Left renal cortex interstitium (tissue), 4 donors: Measurements from ENCODE around the gene RHBDF1. TPM values are rescaled to one million over a fixed set of nuclear protein-coding genes. Genes with fewer than 3 reads are reported as not detected.
A peak's percentile ranks its signal among the peaks of the same experiment; 100 is the strongest.

Source experiments
- DNase-seq, 4 donors: peaks; one replicate each; pipeline ENCODE4 v3.0.0-alpha.2; 2013; ENCODE audit warnings: low read depth in 4 of 4, low spot score in 2 of 4, missing footprints in 1 of 4
- polyA plus RNA-seq, 4 donors: library from polyadenylated mRNA; unstranded; fragments of 120-200 nt; gene quantifications; one replicate each; pipeline ENCODE4 v1.2.1, GENCODE V29; 2013; ENCODE audit not compliant: insufficient read length in 4 of 4

RHBDF1 gene
- polyA plus RNA-seq, 4 donors = 20.0 to 34.4 (median 26.5) TPM

GRCh38 chr16:94918-95265, 22.5 kb upstream of the RHBDF1 start:
- no peak for DNase-seq

DNA sequence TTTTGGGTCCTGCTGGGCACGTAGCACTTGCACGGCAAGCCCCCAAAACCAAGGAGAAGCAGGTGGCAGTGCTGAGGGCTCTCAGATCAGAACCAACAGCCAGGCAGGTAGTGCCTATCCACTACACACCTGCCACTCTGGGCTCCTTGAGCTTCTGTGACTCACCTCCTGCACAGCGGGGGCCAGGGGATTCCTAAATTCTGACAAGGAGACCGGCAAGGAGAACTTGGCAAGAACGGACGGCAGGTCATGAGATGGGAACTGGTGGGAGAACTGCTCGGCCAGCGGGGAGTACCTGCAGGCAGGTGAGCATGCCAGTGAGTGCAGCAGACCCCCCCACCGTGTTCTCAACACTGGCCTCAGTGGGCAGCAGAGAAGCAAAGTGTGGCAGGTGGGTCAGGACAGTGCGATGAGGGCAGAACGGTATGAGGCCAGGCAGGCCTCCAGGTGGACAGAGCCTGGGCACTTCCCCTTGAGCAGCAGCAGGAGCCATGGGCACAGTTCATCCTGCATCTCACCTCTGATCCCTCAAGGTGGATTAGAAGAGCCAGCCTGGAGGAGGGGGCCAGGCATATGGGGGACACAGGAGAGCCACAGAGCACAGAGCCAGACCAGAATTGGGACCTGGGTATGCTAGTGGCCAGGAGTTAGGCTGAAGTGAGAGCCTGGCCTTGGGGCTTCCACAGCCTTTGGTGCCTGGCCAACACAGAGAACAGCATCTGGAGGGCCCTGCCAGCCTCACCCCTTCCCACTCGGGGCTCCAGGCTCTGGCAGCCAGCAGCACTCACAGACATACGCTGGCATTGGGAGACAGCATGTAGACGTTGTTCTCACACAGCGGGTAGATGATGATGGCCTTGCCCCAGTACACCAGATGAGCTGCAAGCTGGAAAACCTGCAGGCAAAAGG, 20.3 kb upstream of the RHBDF1 start:
- DNase-seq = no peak

DNA sequence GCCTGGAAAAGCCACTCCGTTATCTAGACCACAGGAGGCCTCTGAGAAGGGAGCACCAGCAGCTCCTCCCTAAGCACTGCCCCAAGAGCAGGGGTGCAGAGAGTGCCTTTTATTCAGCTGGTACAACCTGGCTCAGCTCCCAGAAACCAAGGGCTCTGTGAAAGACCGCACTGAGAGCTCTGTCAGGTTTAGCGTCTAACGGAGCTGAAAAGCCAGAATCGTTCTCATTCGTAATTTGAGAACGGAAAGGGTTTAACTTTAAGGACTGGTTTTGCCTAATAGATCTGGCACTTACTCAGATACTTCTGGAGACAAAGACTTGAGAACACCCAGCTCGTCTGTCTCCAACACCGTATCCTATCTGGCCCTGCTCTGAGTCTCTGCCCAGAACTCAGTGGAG, 19.1 kb upstream of the RHBDF1 start:
- no peak for DNase-seq

DNA sequence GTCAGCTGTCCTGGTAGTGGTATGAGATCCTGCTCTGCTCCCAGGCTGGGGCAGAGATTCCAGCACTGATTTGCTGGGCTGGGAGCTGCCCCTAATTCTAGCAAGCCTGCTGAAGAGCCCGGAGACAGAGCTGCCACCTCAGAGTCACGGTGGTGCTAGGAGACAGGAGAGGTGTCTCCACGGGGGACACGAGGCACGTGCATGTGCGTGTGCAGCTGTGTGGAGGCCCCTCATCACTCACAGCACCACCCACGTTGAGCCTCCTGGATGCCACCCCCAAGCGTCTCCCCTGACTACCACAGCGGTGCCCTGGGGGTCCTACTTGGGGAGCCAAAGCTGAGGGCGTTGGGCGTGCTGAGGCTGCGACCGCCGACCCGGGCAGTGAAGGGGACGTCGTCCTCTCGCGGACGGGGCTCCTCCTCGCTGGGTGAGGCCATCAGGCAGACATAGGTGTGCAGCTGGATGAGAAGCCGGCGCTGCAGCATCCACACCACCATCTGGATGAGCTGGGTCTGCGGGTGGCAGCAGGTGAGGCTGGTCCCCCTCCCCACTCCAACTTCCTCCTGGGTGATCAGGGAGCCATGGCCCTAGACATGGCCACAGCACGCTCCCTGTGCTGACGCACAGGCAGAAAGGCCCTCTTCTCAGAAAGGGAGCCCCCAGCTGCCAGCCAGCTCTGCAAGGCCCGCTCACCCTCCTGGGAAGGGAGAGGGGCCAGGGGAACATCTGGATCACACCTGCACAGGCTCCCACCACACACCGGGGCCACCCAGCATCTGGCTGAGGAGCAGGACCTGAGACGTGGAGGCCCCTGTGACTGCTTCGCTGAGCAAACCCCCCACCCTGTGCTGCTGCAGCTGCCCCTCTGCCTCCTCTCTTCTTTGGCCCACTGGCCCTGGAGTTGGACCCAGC, 17.2 kb upstream of the RHBDF1 start:
- DNase-seq = no peak

DNA sequence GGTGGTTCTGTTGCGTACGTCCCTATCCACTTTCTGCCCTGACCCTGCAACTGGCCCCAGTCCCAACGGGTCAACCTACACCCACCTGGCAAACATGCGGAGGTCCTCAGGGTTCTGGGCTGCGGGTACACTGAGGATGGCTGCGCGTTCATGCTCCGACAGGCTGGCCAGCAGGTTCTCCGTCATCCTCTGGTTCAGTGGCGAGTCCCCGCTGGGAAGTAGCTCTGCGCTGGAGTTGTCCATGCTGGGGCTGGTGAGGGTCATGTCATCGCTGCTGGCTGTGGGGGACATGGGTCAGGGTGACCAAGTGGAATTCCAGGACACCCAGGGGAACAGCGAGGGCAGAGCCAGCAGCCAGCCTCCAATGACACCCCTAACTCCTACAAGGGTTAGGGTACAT, 16.2 kb upstream of the RHBDF1 start:
- DNase-seq = no peak

DNA sequence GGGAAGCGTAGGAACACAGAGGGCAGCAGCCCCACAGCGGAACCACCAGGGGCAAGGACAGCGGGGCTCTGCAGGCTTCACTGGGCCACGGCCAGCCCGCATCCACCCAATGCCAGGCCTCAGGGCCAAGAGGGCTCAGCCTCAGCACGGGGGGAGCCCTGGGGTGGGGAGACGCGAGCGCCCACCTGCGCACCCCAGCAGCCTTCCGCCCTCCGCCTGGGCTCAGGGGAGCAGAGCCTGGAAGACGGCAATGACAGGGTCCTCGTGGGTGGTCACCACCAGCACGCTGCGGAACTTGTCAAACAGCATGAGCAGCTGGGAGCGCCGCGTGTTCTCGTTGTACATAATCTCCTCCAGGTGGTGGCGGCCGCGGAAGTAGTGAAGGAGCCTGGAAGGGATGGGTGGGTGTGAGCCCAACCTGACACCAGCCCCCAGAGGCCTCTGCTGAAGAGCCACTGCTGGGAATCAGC, 14.1 kb upstream of the RHBDF1 start:
- no peak for DNase-seq

DNA sequence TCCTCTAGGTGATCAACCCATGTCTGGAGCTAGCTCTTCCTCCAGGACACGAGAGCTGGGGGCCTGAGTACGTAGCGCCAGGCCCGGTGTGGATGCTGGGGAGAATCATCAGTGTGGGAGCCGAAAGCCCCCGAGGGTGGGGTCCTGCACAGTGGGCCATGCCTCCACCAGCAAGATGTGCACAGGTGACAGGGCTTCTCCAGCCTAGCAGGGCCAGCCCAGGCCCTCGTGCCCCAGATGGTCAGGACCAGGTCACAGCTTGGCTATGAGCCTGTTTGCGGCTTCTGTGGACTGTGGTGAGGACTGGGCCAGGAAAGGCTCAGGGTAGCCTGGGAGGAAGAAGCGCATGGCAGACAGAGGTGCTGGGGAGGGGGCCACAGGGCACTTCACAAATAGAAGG, 13.4 kb upstream of the RHBDF1 start:
- no peak for DNase-seq

- DNase-seq = no peak
These were observed 13.0 kb upstream of the RHBDF1 start for GRCh38 chr16:85407-85782.

- DNase-seq = no peak
These were observed 12.4 kb upstream of the RHBDF1 start for GRCh38 chr16:84718-85406.

DNA sequence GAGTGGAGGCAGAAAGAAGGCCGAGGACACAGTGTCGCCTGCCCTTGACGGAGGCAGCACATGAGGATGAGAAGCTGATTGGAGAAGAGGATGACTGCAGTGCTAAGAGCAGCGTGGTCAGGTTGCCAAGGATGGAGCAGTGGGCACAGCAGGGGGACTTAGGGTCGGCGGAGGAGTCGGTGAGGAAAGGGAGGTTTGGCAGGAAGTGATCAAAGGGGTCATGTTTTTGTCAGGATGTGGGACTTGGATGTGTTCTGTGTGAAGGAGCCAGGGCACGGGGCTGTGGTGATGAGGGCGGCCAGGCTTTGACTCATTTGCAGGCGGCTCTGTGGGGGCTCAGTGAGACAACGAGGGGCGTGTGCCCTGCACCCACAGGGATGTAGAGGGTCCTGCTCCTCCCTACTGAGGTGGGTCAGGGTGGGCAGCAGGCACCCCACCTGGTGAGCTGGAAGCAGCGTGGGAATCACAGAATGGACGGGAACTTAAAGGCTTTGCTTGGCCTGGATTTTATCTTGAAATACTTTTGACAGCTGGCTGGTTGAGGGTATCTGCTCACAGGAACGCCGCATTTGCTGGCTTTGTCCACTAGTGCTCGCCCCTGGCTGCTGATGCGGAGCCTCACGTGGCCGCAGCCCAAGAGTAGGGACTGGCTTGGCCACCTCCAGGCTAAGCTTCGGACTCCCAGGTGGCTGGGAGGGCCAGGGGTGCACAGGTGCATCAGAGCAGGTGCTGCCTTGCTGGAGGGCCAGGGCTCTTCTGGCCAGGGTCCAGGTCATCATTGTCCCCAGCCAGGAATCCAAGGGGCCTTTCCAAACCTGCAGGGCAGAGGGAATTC, 11.6 kb upstream of the RHBDF1 start:
- DNase-seq = no peak

- no peak for DNase-seq
These were observed 10.7 kb upstream of the RHBDF1 start for GRCh38 chr16:83060-83603.

DNA sequence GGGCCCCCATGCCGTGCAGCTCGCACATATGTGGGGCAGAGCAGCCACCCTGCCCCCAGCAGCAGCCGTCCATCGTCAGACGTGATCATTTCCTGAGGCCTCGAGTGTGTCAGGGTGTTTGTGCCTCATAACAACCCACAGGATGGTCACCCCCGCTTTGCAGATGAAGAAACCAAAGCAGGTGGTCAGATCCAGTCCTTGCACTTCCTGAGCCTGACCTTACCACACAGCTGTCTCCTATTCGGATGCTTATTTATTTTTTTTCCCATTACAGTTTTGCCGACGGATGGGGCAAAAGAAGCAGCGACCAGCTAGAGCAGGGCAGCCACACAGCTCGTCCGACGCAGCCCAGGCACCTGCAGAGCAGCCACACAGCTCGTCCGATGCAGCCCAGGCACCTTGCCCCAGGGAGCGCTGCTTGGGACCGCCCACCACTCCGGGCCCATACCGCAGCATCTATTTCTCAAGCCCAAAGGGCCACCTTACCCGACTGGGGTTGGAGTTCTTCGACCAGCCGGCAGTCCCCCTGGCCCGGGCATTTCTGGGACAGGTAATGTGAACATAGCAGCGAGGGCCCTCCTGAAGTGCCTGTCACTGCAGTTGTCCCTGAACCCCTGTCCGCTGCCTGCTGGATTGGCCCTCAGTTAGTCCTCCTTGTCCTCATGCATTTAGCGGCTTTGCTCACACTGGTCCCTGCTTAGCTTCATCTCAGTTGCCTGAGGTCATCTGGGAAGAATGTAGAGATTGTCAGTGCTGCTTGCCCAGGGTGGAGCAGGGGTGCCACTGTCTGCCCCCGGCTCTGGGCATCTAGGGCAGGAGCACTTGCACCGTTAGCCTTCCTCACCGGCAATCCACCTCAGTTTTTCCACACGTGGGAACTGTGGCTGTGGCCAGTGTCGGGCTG, 7.0 kb upstream of the RHBDF1 start:
- no peak for DNase-seq

DNA sequence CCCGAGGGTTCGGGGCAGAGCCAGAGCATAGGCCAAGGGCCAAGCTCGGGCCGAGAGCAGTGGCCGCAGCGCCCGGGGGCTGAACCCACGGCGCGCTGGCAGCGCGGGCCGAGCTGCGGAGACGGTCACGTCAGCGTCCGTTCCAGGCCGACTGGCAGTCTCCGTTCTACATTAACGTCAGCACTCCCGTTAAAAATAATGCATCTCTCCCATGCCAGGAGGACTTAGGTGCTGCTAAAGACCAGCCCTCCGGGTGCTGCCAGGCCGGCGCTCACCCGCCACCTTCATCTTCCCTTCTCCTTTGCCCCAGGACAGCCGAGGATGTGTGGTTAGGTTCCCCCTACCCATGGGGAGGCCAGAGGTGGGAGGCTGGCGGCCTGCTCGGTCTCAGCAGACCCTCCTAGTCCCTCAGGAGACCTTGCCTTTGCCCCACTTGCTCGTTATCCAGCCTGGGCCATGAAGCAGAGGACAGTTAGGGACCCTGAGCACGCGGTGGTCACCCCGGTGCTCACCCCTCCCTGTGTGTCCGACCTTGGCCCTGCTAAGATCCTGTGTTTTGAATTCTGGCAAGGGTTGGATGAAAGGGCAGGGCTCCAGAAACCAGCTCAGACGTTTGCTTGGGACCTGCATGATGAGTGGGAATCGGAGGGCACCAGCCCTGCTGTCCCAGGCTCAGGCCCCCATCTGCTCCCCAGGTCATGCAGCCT, 6.2 kb upstream of the RHBDF1 start:
- DNase-seq = no peak

DNA sequence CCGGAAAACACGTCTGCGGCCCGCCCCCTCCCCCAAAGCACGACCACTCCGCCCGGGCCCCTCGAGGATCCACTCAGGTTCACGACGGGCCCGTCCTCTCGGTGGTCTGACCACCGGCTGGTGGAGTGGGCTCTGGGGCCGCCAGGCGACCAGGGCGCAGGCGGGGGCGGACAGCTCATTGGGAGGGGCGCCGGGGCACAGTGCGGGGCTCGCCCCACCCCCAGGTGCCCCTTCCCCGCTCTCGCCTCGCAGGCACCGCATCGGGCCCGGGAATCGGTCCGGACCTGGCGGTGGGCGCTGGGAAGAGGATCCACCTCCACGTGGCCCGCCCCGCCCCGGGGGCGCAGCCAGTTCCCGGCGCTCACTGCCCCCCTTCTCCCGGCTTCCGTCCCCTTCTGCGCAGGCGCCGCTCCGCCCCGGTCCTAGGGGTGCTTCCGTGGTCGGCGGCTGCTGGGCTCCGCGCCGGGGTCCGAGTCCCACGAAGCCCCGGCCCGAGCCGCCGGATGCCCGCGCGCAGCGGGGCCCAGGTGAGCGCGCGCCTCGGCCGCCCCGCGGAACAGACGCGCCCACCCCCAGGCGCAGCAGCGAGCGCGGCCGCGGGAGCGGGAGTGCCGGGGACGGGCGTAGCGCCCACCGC, 5.5 kb upstream of the RHBDF1 start, which contains the start of gene MPG:
TSS of gene MPG (plus strand) at position 419 of the 637 bp plus-strand sequence. CDS start at position 504, 85 bp downstream.
- DNase-seq = peak in 1 of 4 donors; percentile 81

- DNase-seq = no peak
These were observed 4.9 kb upstream of the RHBDF1 start for GRCh38 chr16:77273-77806.

- DNase-seq = no peak
These were observed 4.3 kb upstream of the RHBDF1 start for GRCh38 chr16:76535-77272.
